GM12801 (cell line): ENCODE results near the gene ADGRD1.

Experiments used
- CTCF ChIP-seq: IDR thresholded peaks from one replicate; pipeline ENCODE4 v1.5.1; 2011; ENCODE audit warnings: control low read depth; ENCODE audit not compliant: insufficient read length; ENCODE audit errors: extremely low read depth

Gene ADGRD1

GRCh38 chr12:131009595-131010395 lies 56.1 kb downstream of the ADGRD1 start:
- TF ChIP-seq CTCF = no peak

- no peak for TF ChIP-seq CTCF
Measured at GRCh38 chr12:131010396-131011131, 56.9 kb downstream of the ADGRD1 start.

- TF ChIP-seq CTCF = no peak
Measured at GRCh38 chr12:131011165-131012079, 57.7 kb downstream of the ADGRD1 start.

GRCh38 chr12:131012279-131013069 lies 58.8 kb downstream of the ADGRD1 start:
- TF ChIP-seq CTCF = no peak

GRCh38 chr12:131013118-131013517 lies 59.4 kb downstream of the ADGRD1 start:
- TF ChIP-seq CTCF = no peak

- TF ChIP-seq CTCF = no peak
Measured at GRCh38 chr12:131014343-131014742, 60.6 kb downstream of the ADGRD1 start.
